ENCODE results near the gene ONECUT1. TPM values are rescaled to one million over a fixed set of nuclear protein-coding genes. Genes with fewer than 3 reads are reported as not detected.

The ONECUT1 gene
- total RNA-seq, 4 donors from 2014 or later: 0.29 TPM; not detected in 3

DNA sequence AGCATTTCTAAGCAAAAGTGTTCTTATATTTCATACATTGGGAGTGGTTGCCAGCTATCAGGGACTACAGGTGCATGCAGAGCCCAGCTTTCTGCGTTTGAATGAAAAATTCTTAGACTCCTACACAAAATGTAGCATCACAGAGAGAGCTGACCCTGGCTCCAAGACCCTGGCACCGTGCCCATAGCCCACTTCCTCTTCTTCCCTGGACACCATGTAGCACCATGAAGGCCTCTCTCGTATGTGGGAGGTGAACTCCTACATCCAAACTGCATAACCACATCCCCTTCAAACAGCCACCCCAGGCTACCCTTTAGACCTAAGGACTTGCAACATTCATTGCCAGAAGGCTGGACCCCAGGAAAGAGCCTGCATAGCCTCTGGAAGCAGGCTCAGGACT lies 75.2 kb downstream of the ONECUT1 start:
- Histone ChIP-seq H3K27me3 (no peaks in the 10 kb centered on the region), H3K9me3 (no peaks in the 10 kb centered on the region), H3K4me3 (no peak overlapping the region), H3K27ac (no peak overlapping the region), H3K4me1 (peaks cover 2% of the 10 kb centered on the region), H3K36me3 (no peaks in the 10 kb centered on the region)
- DNase-seq (ENCODE audit: low spot score in 2 of 2): no peak
- WGBS: 59% methylated on average over 3 of the region's 3 CpGs
- TF ChIP-seq EP300 (IDR thresholded peaks at IDR 0.05) (no peak), CTCF (IDR thresholded peaks at IDR 0.05) (no peak), POLR2AphosphoS5 (IDR thresholded peaks at IDR 0.05) (no peak), POLR2A (IDR thresholded peaks at IDR 0.05) (no peak)

DNA sequence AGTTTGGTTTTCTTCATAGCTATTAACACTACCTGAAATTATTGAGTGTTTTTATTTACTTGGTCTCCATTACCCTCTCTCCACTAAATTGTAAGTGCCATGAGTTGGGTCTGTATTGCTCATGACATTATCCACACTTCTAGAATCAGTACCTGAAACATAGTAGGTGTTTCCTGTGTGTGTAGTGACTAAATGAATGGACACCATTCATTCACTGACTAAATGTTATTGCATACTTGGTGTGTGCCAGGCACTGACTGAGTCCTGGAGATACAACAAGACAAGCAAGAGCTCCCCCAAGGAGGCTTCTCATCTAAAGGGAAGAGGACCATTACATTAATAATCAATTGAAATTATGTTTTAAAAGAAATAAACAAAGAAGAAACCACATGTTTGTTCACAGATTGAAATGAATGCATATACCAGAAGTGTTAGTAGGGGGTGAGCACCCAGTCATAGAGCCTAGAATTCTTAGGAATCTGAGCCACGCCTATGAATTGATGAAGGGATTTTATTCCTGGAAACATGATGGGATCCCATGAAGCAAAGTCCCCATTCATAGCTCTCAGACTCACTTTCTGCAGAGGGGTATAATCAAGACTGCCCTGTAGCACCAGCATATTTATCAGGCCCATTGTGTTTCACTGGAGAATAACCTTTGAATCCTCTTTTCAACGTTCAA lies 79.3 kb downstream of the ONECUT1 start:
- H3K27ac ChIP-seq: no peak overlapping the region

DNA sequence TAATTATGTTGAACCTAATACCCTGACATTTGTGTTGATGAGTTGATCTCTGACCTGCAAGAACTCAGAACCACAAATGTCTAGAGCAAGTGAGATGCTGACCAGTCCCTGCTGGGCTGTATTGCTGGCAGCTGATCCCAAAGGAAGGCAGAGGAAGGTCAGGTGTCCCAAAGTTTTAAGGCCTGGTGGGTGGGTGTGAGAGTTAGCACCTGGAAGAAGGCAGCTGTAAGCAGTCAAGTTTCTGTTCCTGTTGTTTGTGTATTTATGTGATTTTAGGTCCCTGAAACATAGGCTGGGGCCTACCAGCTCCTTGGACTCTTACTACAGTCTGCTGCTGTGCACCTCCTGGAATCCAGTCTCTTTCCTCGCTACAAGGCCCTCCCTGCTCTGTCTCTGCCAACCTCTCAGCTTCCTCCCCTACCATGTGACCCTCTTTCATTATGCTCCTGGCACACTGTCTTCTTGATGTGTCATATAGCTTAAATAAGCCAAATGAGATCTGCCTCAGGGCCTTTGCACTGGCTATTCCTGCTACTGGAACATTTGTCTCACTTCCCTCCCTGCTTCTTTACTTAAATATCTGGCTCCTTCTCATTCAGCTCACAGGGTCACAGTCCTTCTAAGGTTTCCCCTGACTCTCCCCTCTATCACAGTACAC lies 80.0 kb downstream of the ONECUT1 start:
- Histone ChIP-seq H3K27ac (peak overlapping the region; percentile 67), H3K9me3 (no peaks in the 10 kb centered on the region), H3K4me3 (no peak overlapping the region), H3K4me1 (peaks cover 4% of the 10 kb centered on the region), H3K27me3 (no peaks in the 10 kb centered on the region), H3K36me3 (no peaks in the 10 kb centered on the region)
- no peak for DNase-seq (ENCODE audit: low spot score in 2 of 2)
- WGBS: 43% methylated on average over 1 of the region's 1 CpG
- TF ChIP-seq CTCF (IDR thresholded peaks at IDR 0.05) (no peak), EP300 (IDR thresholded peaks at IDR 0.05) (no peak), POLR2AphosphoS5 (IDR thresholded peaks at IDR 0.05) (no peak), POLR2A (IDR thresholded peaks at IDR 0.05) (no peak)

More for the DNA sequence above, 79.3 kb downstream of the ONECUT1 start:
- H3K4me3 ChIP-seq: no peak overlapping the region
- no peak for DNase-seq (ENCODE audit: low spot score in 2 of 2)
- no peaks in the 10 kb centered on the region for H3K27me3 ChIP-seq
- no peaks in the 10 kb centered on the region for H3K9me3 ChIP-seq
- WGBS: 83% methylated on average over 2 of the region's 2 CpGs
- H3K4me1 ChIP-seq: peaks cover 4% of the 10 kb centered on the region
- no peaks in the 10 kb centered on the region for H3K36me3 ChIP-seq
- TF ChIP-seq EP300 (IDR thresholded peaks at IDR 0.05) (no peak), POLR2AphosphoS5 (IDR thresholded peaks at IDR 0.05) (no peak), CTCF (IDR thresholded peaks at IDR 0.05) (no peak), POLR2A (IDR thresholded peaks at IDR 0.05) (no peak)

DNA sequence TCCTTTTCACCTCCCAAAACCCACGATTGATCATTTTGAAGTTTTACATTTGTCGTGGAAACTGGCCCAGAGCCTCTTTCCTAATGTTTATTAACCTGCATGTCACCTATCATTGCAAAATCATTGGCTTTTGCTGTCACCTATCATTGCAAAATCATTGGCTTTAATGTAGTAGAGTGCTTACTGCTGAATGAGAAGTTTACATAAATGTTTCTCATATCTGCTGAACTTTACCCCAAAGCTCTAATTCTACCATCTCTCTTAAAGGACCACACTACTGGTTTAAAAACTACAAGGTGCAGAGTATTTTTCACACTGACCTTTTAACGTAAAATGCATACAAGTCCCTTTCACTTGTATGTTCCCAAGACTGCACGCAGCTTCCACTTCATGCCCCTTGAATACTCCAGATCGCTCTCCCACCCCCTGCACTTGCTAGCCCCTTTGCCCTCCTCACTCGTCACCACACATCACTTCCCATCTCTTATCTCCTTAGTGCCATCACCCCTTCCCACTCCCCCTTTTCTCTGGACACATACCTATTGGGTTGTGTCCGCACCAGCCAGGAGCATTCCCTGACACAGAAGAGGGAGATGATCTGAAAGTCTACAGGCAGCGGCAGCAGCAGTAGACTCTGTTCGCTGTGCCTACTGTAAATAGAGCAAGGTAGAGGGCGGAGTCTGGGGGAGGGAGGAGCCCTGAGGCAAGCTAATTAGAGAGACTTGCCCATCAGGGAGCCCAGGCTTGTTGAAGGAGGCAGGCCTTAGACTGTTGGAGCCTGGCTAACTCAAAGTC lies 80.8 kb downstream of the ONECUT1 start:
- no peak for TF ChIP-seq POLR2A (IDR thresholded peaks at IDR 0.05)
- TF ChIP-seq POLR2AphosphoS5 (IDR thresholded peaks at IDR 0.05): no peak
- TF ChIP-seq EP300 (IDR thresholded peaks at IDR 0.05): no peak
- no peak for TF ChIP-seq CTCF (IDR thresholded peaks at IDR 0.05)
- H3K27ac ChIP-seq: no peak overlapping the region
- H3K27me3 ChIP-seq: no peaks in the 10 kb centered on the region
- peaks cover 4% of the 10 kb centered on the region for H3K4me1 ChIP-seq
- no peak overlapping the region for H3K4me3 ChIP-seq
- no peaks in the 10 kb centered on the region for H3K36me3 ChIP-seq
- 49% methylated on average over 10 of the region's 10 CpGs for WGBS
- DNase-seq (ENCODE audit: low spot score in 2 of 2): no peak
- H3K9me3 ChIP-seq: no peaks in the 10 kb centered on the region

Other genes with a start within 250 kb of the ONECUT1 start
- 10 to 100 TPM; 69.5 to 96.5 (median 86.8) TPM for gene ARPP19, start 221.3 kb downstream of the ONECUT1 start, total RNA-seq
- gene ATOSA, start 110.9 kb downstream of the ONECUT1 start, total RNA-seq: 100 to 1,000 TPM in 1 of 4 donors, 10 to 100 TPM in 3; 25.7 to 132 (median 57.9) TPM

Measured in suprapubic skin (tissue), 4 donors.